SHP77 treated with DMSO at 0.1 percent for 48 hours (cell line): ENCODE measurements around the gene LRCH1.

Source experiments
- DNase-seq: peaks from one replicate; lab custom pipeline; 2025; lab: John Stamatoyannopoulos, UW

LRCH1 gene

DNA sequence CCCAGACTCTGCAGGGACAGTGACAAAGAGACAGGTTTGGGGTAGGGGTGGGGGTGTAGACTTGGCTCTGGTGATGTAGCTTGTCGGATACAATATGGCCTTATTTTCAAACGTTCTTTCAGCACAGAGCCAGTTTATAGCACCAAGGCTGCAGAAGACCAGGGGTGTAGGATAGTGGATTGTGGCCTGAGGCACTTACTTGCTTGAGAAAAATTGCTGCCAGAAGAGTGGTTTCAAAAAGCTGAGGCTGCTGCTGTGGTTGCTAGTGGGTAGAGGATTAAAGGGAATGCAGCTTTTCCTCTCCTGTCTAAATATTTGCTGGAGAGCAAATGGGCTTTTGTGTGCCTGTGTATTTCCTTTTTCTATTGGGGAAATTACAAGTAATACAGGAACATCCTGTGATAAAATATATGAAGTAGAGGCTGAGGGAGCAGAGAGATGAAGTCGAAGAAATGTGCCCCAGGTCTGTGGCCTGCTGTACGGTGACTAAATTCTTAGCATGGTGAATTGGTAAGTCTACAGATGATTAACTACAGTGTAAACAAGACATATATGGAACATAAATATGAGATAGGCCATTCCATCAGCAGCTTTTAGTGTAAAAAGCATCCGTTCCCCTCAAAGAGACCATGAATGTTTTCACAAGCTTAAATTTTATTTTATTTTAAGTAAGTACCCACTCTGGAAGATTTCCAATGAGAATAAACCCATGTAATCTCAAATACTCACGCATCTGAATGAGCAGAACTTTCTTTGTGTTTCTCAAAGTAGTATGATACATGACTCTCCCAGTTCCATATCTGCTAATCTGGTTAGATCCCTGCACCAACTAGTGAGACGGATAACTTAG lies 112.9 kb downstream of the LRCH1 start:
- DNase-seq = no peak

DNA sequence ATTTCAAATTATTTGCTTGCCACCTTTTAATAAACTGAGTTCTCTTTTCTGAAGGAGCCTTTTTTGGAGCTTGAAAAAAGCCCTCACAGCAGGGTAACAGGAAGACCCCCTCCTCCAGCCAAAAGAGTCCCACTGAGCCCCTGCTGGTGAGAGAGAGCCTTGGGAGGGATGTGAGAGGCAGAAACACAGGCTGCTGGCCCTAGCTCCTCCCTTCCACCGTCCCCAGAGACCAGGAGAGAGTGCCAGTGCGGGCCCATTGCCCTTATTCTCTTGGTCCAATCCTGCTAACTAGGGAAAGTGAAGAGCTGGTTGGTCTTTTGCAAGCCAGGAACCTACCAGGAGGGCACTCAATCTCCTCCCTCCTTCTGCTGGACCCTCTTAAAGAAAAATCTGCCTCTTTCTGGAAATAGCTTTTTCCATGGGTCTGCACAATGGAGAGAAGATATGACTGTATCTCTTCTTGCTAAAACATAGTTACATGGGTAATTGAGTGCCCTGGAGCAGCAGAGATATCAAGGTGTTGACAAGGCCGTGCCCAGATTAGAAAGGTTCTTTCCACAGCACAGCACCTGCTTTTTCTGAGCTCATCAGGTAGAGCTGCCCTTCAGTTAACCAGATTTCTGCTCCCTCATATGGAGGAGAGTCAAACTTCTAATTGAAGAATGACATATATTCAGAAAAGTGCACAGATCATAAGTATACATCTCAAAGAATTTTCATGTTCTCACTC lies 113.9 kb downstream of the LRCH1 start:
- no peak for DNase-seq

DNA sequence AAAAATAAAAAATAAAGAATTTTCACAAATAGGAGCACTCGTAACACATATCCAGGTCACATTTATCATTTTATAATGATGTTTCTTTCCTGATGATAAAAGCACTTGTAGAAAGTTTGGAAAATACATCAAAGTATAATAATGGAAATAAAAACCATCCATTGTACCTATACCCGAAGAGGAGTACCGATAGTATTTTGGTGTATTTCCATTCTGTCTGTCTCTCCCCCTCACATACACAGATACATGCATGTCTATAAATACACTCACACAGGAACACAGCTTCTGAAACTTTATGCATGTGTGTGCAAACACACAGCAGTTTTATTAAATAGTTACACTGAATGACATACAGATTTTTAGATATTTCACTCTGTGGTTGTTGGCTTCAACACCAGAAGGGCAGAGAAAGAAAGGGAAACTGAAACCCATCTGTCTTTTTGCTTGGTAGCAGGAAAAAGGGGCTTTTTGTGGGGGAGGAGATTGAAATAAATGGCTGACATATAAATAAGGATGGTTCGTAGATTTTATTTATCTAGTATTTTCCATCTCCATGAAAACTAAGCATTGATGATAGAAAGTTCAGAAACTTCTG lies 114.8 kb downstream of the LRCH1 start:
- no peak for DNase-seq

DNA sequence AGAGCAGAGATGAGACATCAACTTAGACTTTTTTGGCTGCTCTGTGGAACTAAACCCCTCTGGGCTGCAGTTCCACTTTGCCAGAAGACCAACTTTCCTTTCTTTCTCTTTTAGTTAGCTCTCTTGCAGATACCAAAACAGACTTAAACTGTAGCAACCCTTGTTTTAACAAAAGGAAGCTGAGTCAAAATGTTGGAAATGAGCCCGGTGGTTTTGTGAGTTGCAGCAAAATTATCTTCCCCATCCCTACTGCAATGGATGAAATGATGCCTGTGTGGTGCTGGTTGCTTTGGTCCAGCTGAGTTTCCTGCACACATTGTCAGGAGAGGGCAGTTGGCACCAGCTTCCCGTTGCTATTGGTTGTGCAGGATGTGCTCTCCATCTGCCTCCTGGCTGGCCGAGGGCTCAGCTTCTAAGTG lies 115.3 kb downstream of the LRCH1 start:
- DNase-seq = no peak

DNA sequence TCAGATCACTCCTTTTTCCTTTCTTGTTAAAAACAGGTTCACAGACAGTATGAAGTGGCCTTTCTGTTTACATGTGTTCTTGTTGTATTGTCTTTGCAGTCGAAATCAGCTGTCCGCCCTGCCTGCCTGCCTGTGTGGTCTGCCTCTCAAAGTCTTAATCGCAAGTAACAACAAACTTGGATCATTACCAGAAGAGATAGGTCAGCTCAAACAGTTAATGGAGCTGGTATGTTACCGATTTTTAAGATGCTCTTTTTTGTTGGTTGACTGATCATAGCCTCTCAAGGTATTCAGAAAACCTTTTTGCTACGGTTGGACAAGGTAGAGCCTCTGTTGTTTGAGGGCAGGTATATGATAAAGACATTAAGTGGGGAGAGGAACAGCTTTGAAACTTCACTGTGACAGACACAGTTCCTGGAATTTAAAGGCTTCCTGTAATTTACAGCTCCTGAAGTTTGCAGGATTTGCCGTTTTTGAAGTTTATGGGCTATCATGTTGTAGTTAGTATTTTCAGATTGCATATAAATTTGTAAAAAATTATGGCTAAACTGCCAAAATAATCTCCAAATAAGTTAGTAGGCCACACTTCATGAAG lies 116.1 kb downstream of the LRCH1 start:
- no peak for DNase-seq

DNA sequence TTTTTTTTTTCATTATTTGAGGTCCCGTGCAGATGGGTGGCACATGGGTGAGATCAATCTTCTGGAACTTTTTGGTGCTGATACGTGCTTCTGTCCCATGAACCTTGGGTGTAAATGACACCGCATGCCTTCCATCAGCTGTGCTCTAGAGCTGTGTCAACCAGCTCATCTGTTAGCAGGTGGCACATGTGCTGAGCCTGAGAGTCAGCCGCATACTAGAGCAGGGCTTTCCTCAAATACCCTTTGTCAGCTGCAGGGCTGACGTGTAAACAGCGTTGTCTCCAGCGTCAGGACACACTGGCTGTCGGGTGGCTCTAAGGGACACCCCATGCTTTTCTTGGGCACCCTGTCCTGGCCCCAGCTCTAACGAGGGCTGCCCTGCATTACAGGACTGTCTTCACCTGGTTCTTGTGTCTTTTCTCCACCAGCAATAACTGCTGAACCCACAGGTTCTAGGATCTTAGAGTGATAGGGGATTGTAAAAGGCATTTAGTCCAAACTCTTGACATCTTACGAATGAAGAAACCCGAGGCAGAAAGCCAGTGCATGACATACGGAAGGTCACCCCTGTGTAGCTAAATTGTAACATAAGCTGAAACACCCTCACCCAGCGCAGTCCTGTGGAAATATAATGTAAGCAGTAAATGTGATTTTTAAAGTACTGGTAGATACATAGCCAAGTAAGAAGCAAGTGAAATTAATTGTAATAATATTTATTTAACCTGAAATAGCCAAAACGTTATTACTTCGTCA lies 119.5 kb downstream of the LRCH1 start:
- DNase-seq = no peak

DNA sequence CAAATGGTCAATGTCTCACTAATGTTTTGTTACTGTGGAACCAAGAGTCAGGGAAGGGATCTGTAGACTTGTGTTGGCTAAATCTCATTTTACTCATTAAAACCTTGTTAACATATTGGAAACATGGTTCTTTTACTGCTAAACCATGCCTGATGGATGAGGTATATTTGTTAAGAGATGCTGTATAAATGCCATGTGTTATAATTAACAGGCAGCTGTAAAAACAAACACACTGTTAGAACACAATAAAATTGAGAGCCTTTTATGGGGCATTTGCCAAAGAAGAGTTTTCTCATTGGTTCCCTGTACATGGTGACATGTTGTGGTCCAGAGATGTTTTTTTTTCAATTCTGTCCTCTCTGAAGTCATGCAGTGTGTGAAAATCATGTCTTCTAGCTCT lies 122.0 kb downstream of the LRCH1 start:
- peak; percentile 88 for DNase-seq

DNA sequence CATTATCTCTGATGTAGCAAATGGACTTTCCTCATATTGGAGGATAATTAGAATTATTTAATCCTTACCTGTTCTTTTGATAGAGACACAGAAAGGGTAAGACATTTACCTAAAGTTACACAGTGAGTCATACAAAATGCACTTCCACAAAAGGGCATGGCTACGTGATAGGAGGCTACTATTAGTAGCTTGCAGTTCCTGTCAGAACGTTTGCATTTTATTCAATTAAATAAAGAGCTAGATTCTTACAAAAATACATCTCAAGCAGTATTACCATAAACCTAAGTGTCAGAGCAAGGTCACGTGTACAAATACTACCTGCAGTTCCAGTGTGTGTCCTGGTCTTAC lies 123.4 kb downstream of the LRCH1 start:
- DNase-seq = no peak

DNA sequence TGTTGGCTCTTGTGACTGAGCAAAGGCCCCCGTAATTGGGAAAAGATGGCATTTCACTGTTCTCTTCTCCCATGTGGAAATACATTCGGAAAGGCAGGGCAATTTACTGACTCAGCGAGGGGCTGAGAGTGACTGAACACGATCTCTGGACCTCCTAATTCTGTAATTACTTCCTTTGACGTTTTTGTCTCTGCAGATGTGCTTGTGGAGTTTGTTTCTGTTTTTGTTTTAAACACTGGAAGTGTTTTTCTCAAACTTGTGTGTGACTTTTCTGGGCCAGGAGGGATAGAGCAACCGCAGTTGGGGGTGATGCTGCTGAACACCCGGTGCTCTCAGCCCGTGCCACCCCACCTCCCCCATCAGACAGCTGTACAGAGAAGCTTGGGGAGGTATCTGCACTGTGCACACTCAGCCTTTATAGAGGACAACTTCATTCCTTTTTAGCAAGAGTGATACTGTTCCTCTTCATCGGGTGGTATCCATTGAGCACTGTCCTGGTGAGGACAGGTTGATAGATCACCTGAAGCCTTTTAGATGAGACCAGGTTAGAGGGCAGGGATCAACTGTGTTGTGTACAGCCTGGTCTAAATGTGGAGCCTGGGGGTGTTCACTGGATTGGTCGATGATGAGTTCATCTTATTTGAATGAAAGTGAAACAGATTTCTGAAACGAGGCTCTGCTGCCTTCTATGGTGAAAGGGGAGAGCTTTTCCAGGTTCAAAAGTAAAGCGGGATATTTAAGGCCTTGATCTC lies 126.6 kb downstream of the LRCH1 start:
- DNase-seq = no peak

DNA sequence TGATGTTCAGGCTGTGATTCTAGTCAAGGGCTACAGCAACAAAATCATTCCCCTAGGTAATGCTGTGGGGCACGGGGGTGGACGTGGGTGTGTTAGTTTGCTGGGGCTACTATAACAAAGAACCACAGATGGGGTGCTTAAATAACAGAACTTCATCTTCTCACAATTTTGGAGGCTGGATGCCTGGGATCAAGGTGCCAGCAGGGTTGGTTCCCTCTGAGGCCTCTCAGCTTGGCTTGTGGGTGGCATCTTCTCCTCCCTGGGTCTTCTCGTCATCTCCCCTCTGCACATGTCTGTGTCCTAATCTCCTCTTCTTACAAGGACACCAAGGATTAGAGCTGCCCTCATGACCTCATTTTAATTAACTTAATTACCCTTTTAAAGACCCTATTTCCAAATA lies 129.0 kb downstream of the LRCH1 start:
- DNase-seq = no peak

DNA sequence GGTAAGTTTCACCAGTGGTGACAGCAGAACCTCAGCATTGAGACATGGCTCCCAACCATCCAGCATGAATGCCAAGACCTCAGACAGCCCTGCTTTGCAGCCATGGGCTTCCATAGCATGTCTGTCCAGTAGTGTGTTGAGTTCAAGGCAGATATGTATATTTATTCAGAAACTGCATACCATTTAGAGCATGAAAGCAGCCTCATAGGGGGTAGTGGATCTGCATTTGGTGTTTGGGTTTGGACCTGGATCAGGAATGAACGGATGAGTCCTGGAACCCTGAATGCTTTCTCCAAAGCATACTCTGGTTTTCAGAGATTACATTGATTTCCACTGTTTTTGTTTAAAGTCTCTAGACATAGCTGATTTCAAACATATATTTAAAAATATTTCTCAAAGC lies 129.7 kb downstream of the LRCH1 start:
- no peak for DNase-seq

DNA sequence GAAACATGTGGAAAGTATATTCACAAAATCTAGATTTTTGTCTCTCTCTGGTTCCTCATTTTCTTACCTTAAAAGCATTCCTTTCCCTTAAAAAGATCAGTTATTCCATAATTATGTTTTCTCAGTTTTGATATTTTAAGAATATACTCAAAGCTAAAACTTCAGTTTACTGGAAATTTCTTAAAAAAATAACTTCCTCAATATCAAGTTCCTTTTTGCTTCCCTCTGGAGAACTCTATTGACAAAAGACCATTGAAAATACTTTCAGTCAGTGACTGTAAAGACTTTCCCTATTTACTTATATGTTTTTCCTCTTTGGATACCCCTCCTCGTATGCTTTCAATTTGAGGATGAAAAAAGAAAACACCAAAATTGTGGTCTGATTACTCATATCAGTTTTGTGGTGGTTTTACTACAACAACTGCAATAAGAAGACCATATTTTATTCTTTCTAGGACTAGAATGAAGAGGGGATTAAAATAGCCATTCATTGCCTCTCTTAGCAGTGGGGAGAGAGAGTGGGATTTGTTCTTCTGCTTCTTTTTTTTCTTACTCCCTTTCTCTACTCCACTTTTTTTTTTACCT lies 130.8 kb downstream of the LRCH1 start:
- DNase-seq = no peak

DNA sequence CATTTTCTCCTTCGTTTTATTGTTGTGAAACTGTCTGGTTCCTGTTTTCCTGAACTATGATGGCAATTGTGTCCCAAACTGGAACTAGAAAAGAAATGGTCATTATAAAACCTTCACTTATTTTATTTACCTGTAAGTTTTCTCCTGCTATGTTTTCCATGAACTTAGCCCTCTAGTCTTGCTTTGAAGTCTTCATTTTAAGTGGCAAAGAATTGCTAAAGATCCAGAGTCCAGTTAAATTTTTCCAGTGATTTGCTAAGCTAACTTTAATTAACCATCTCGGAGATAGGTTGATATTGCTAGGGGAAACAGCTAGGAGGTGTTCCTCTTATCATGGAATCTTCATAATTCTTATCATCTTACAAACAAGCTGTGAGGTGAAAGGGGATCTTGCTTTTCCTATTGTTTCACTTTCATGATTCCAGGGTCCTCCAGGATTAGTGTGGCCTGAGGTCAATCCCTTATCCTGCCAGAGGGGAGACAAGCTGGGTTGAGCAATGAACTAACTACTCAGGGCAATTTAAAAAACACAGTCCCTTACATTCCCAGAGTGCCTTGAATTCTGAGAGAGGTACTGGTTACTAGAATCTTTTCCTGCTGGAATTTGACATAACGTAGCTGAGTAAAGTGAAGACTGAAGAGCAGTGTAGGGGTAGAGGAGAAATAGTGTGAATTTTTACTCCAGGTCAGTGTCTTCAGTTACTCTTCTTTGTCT lies 131.5 kb downstream of the LRCH1 start:
- DNase-seq = no peak

DNA sequence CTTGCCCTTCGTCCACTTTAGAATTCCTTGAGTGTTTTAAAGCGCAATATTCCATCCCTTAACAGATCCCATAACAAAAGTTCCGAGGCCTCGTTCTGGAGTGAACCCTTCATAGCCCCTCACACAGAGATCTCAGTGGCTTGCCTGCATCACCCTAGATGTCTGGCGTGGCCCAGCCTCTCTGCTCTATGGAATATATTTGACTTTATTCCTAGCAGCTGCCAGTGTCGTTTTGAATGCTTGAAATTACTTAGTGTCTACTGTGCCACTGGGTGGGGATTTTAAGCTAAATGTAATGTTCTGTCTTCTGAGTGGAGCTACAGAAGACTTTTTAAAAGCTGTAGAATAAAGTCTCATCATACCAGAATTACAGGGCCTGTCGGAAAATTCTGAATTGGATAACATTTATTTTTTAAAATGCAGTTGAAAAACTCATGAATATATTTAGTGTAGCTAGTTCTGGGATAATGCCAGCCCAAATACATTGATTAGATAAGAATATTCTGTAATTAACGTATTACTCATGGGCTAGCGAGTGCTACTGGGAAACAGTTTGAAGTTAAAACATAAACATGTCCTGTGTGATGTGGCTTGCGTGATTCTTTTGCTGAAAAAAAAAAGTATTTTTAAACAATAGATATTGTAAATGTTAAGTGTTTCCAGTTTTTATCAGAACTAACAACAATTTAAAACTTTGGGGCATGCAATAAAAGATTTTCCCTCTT lies 132.2 kb downstream of the LRCH1 start:
- DNase-seq = no peak

DNA sequence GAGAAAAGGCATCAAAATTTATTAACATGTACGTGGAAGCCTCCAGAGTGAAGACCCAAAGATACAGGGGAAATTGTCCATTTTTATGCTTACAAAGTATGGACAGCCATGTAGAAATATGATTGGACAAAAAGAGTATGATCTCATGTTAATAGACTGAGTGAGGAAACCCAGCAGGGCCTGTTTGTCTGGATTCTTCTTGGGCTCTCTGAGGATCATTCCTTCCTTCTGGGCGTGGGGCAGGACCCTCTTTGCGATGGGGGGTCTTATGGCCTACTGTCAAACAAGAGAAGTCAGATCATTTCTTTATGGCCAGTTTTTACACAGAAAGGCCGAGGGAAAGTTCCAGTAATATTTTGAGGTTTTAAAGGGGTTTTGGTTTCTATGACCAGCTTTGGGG lies 133.2 kb downstream of the LRCH1 start:
- DNase-seq = no peak

DNA sequence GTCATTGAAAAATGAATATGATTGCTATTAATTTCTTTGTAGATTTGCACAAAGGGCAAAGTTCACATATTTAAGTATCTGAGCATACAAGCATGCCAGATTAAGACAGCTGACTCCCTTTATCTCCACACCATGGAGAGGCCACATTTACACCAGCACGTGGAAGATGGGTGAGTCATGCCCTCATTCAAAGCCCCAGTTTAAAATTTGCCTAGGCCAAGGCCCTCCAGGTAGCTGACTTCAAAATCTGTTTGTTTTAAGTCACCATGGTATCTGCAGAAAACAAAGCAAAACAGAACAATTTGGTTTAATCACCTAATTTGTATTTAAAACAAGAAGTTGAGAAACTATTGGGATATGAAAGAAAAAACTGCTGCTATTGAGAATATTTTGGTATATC lies 134.8 kb downstream of the LRCH1 start:
- no peak for DNase-seq

DNA sequence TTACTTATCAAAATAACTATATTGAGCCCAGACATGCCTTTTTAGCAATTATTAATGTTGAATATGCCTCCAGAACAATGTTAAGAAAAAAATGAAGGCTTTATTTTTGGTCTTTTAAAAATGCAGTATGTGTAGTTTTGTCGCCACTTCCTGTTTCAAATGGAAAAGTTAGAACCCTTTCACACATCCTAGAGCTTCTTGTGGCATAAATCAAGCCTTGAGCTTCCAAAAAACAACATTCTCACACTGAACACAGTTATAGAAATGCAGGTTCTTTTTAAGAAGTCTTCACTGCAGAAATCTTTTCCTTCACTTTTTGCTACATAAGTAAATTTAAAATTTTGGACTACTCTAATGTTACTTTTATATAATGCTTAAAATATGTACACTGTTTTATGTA lies 135.3 kb downstream of the LRCH1 start:
- DNase-seq = no peak

DNA sequence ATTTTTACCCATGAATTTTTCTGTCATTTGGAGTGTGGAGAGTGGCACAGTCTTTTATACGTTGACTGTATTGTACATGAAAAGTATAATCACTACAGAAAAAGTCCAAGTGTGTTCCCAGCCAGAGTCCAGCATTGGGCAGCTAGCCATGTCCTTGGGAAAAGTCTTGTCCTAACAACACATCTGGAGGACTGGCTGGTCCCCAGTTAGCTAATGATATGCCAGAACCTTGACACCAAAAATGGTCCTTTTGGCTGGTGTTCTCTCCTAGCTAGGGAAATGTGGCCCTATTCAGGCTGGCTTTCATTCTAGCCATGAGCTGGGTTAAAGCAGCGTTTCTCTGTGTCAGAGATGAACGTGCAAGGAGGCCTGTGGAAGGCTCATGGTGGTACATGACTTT lies 145.0 kb downstream of the LRCH1 start:
- DNase-seq = no peak

DNA sequence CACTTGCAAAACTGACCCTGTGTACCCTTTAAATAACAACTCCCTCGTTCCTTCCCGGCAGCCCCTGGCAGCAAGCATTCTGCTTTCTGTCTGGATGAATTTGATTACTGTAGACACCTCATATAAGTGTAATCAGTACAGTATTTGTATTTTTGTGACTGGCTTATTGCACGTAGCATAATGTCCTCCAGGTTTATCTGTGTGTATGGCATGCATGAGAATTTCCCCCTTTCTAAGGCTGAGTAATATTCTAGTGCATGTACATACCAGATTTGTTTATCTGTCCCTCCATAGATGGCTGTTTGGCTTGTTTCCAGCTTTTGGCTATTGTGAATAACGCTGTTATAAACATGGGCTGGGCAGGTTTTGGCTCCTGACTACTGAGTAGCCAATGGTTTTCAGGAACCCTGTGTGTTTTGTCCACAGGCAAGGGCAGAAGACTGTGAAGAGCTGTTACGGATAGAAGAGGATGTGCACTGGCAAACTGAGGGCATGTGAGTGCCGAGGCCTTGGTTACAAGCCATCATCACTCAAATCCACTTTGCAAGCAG lies 146.0 kb downstream of the LRCH1 start:
- no peak for DNase-seq
